Mucosa of stomach (tissue), 1 donor: ENCODE results near the gene CCDC175.
A peak's percentile ranks its signal among the peaks of the same experiment; 100 is the strongest.

Experiments
- H3K27me3 ChIP-seq: one replicate; pipeline ENCODE4 v1.7.0; 2013; ENCODE audit warnings: mild to moderate bottlenecking, low read length; ENCODE audit not compliant: control insufficient read depth, insufficient read depth
- H3K36me3 ChIP-seq: one replicate; pipeline ENCODE4 v1.7.0; 2013; ENCODE audit warnings: low read length; ENCODE audit not compliant: control insufficient read depth, insufficient read depth
- H3K4me1 ChIP-seq: one replicate; pipeline ENCODE4 v1.7.0; 2013; ENCODE audit warnings: mild to moderate bottlenecking, low read length; ENCODE audit not compliant: control insufficient read depth, insufficient read depth
- H3K4me3 ChIP-seq: one replicate; pipeline ENCODE4 v1.7.0; 2013; ENCODE audit warnings: low read length
- H3K9ac ChIP-seq: one replicate; pipeline ENCODE4 v1.7.0; 2013; ENCODE audit warnings: mild to moderate bottlenecking, low read length, moderate library complexity
- H3K9me3 ChIP-seq: one replicate; pipeline ENCODE4 v1.7.0; 2013; ENCODE audit warnings: mild to moderate bottlenecking, low read length, moderate library complexity; ENCODE audit not compliant: control insufficient read depth
- donor health status: Pancreatic carcinoma.

Gene CCDC175

GRCh38 chr14:59576332-59577294, at the start of gene CCDC175:
Gene CCDC175 (minus strand): TSS chr14:59576812. CDS start chr14:59576775, 37 bp downstream.
- H3K9me3 ChIP-seq: no peaks in the 10 kb centered on the region

GRCh38 chr14:59622631-59623030, 46.0 kb upstream of the CCDC175 start:
- no peak overlapping the region for H3K9ac ChIP-seq
- H3K4me3 ChIP-seq: no peak overlapping the region
- no peaks in the 10 kb centered on the region for H3K27me3 ChIP-seq
- no peaks in the 10 kb centered on the region for H3K9me3 ChIP-seq
- H3K4me1 ChIP-seq: no peaks in the 10 kb centered on the region
- no peaks in the 10 kb centered on the region for H3K36me3 ChIP-seq

More at GRCh38 chr14:59576332-59577294, at the start of gene CCDC175:
- no peaks in the 10 kb centered on the region for H3K36me3 ChIP-seq
- H3K9ac ChIP-seq: peak within 1 kb of the TSS; percentile 2
- H3K4me1 ChIP-seq: peaks cover 9% of the 10 kb centered on the region
- H3K4me3 ChIP-seq: peak within 1 kb of the TSS; percentile 39
- peaks cover 11% of the 10 kb centered on the region for H3K27me3 ChIP-seq

GRCh38 chr14:59619061-59619460, 42.4 kb upstream of the CCDC175 start:
- Histone ChIP-seq H3K9ac (no peak overlapping the region), H3K9me3 (no peaks in the 10 kb centered on the region), H3K36me3 (no peaks in the 10 kb centered on the region), H3K4me1 (no peaks in the 10 kb centered on the region), H3K4me3 (no peak overlapping the region), H3K27me3 (no peaks in the 10 kb centered on the region)

GRCh38 chr14:59601056-59601455, 24.4 kb upstream of the CCDC175 start:
- no peak overlapping the region for H3K4me3 ChIP-seq
- H3K36me3 ChIP-seq: no peaks in the 10 kb centered on the region
- H3K4me1 ChIP-seq: no peaks in the 10 kb centered on the region
- H3K9ac ChIP-seq: no peak overlapping the region
- no peaks in the 10 kb centered on the region for H3K9me3 ChIP-seq
- H3K27me3 ChIP-seq: no peaks in the 10 kb centered on the region

- Histone ChIP-seq H3K36me3 (no peaks in the 10 kb centered on the region), H3K4me1 (no peaks in the 10 kb centered on the region), H3K9ac (no peak overlapping the region), H3K27me3 (no peaks in the 10 kb centered on the region), H3K4me3 (no peak overlapping the region), H3K9me3 (no peaks in the 10 kb centered on the region)
Observed at GRCh38 chr14:59600211-59600945, 23.8 kb upstream of the CCDC175 start.

- H3K9ac ChIP-seq: no peak overlapping the region
- no peaks in the 10 kb centered on the region for H3K36me3 ChIP-seq
- H3K4me3 ChIP-seq: no peak overlapping the region
- H3K9me3 ChIP-seq: no peaks in the 10 kb centered on the region
- no peaks in the 10 kb centered on the region for H3K4me1 ChIP-seq
- H3K27me3 ChIP-seq: no peaks in the 10 kb centered on the region
Observed at GRCh38 chr14:59595071-59595470, 18.5 kb upstream of the CCDC175 start.

GRCh38 chr14:59591641-59592370, 15.2 kb upstream of the CCDC175 start:
- no peak overlapping the region for H3K4me3 ChIP-seq
- H3K4me1 ChIP-seq: no peaks in the 10 kb centered on the region
- no peaks in the 10 kb centered on the region for H3K9me3 ChIP-seq
- H3K9ac ChIP-seq: no peak overlapping the region
- H3K36me3 ChIP-seq: no peaks in the 10 kb centered on the region
- H3K27me3 ChIP-seq: no peaks in the 10 kb centered on the region

- no peaks in the 10 kb centered on the region for H3K4me1 ChIP-seq
- no peak overlapping the region for H3K9ac ChIP-seq
- no peaks in the 10 kb centered on the region for H3K27me3 ChIP-seq
- H3K9me3 ChIP-seq: no peaks in the 10 kb centered on the region
- H3K4me3 ChIP-seq: no peak overlapping the region
- H3K36me3 ChIP-seq: no peaks in the 10 kb centered on the region
Observed at GRCh38 chr14:59588101-59588500, 11.5 kb upstream of the CCDC175 start.

GRCh38 chr14:59585891-59586554, 9.4 kb upstream of the CCDC175 start:
- Histone ChIP-seq H3K9ac (no peak overlapping the region), H3K9me3 (no peaks in the 10 kb centered on the region), H3K27me3 (no peaks in the 10 kb centered on the region), H3K36me3 (no peaks in the 10 kb centered on the region), H3K4me3 (no peak overlapping the region), H3K4me1 (no peaks in the 10 kb centered on the region)

- no peak overlapping the region for H3K9ac ChIP-seq
- no peaks in the 10 kb centered on the region for H3K9me3 ChIP-seq
- no peak overlapping the region for H3K4me3 ChIP-seq
- H3K27me3 ChIP-seq: no peaks in the 10 kb centered on the region
- no peaks in the 10 kb centered on the region for H3K4me1 ChIP-seq
- H3K36me3 ChIP-seq: no peaks in the 10 kb centered on the region
Observed at GRCh38 chr14:59583755-59584154, 7.1 kb upstream of the CCDC175 start.

GRCh38 chr14:59582845-59583509, 6.4 kb upstream of the CCDC175 start:
- Histone ChIP-seq H3K4me3 (no peak overlapping the region), H3K9me3 (no peaks in the 10 kb centered on the region), H3K4me1 (no peaks in the 10 kb centered on the region), H3K9ac (no peak overlapping the region), H3K36me3 (no peaks in the 10 kb centered on the region), H3K27me3 (no peaks in the 10 kb centered on the region)
